ENCODE data around the gene MLST8. TPM values are rescaled to one million over a fixed set of nuclear protein-coding genes. Genes with fewer than 3 reads are reported as not detected.

The MLST8 gene
- total RNA-seq, 4 donors from 2014 or later = 33.1 to 48.8 (median 42.8) TPM

DNA sequence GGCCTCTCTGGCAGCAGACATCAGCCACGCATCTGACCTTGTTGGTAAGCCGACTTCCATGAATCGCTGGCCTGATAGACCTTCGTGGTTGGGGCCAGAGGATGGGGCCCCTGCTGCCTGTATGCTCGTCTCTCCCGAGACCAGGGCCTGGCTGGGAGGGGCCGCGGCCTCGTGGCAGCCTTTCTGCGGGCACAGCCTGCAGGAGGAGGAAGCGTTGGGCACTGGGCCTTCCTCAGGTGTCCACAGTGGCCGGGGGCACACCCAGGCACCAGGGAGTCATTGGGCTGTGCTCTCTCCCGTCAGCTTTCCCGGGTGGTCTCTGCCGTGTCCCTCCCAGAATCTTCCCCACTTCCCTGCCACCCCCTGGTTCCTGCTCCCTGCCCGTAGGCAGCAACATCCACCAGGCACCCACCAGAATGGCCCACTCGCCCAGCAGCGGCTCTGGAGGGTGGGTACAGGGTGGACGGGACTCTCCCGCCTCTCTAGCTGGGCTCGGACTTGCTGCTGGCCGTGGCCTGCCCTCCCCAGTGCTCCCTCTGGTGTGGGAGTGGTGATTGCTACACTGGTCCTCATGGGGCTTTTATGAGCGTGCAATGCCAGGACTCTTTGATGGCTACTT is 24.5 kb downstream of the MLST8 start:
- Histone ChIP-seq H3K27ac (no peak overlapping the region), H3K9me3 (no peaks in the 10 kb centered on the region), H3K4me3 (no peak overlapping the region), H3K36me3 (peaks cover 48 to 81% (median 55%) of the 10 kb centered on the region in 3 donors), H3K4me1 (peaks cover 6 to 47% (median 27%) of the 10 kb centered on the region in 3 donors), H3K27me3 (peaks cover 0 to 9% (median 0%) of the 10 kb centered on the region in 4 donors)
- DNase-seq = no peak
- TF ChIP-seq POLR2A (IDR thresholded peaks at IDR 0.05) = no peak
- TF ChIP-seq, protein P1, sequence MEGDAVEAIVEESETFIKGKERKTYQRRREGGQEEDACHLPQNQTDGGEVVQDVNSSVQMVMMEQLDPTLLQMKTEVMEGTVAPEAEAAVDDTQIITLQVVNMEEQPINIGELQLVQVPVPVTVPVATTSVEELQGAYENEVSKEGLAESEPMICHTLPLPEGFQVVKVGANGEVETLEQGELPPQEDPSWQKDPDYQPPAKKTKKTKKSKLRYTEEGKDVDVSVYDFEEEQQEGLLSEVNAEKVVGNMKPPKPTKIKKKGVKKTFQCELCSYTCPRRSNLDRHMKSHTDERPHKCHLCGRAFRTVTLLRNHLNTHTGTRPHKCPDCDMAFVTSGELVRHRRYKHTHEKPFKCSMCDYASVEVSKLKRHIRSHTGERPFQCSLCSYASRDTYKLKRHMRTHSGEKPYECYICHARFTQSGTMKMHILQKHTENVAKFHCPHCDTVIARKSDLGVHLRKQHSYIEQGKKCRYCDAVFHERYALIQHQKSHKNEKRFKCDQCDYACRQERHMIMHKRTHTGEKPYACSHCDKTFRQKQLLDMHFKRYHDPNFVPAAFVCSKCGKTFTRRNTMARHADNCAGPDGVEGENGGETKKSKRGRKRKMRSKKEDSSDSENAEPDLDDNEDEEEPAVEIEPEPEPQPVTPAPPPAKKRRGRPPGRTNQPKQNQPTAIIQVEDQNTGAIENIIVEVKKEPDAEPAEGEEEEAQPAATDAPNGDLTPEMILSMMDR (IDR thresholded peaks at IDR 0.05) = no peak
- intact Hi-C loops (cut with DNase I) = no loop called here
- WGBS, 2 donors = 89 to 100% methylated on average over 2 to 9 of the region's 23 CpGs

DNA sequence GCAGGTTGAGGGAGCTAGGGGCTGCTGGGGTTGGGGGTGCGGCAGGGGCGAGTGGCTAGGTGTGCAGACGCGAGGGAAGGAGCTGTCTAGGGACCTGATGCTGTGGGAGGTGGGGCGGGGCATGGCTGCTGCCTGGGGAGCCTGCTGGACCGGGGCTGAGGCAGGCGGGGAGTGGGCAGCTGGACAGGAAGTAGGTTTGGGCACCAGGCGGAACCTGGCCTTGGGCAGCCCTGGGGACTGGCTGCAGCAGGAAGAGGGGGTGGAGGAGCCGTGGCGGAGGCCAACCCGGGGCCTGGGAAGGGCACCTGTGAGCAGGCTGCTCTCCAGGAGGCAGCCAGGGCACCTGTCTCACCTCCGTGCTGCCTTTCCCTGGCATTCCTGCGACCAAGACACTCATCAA is 25.1 kb downstream of the MLST8 start:
- Histone ChIP-seq H3K27me3 (peaks cover 0 to 15% (median 0%) of the 10 kb centered on the region in 4 donors), H3K9me3 (no peaks in the 10 kb centered on the region), H3K4me1 (peaks cover under 1 to 40% (median 21%) of the 10 kb centered on the region in 3 donors), H3K36me3 (peaks cover 54 to 87% (median 59%) of the 10 kb centered on the region in 3 donors), H3K4me3 (no peak overlapping the region), H3K27ac (no peak overlapping the region)
- no peak for DNase-seq
- intact Hi-C loops (cut with DNase I) = no loop called here
- TF ChIP-seq, protein P1 (IDR thresholded peaks at IDR 0.05) = no peak
- TF ChIP-seq POLR2A (IDR thresholded peaks at IDR 0.05) = no peak
- whole genome bisulfite sequencing, 2 donors = 88 to 92% methylated on average over 7 to 10 of the region's 13 CpGs

DNA sequence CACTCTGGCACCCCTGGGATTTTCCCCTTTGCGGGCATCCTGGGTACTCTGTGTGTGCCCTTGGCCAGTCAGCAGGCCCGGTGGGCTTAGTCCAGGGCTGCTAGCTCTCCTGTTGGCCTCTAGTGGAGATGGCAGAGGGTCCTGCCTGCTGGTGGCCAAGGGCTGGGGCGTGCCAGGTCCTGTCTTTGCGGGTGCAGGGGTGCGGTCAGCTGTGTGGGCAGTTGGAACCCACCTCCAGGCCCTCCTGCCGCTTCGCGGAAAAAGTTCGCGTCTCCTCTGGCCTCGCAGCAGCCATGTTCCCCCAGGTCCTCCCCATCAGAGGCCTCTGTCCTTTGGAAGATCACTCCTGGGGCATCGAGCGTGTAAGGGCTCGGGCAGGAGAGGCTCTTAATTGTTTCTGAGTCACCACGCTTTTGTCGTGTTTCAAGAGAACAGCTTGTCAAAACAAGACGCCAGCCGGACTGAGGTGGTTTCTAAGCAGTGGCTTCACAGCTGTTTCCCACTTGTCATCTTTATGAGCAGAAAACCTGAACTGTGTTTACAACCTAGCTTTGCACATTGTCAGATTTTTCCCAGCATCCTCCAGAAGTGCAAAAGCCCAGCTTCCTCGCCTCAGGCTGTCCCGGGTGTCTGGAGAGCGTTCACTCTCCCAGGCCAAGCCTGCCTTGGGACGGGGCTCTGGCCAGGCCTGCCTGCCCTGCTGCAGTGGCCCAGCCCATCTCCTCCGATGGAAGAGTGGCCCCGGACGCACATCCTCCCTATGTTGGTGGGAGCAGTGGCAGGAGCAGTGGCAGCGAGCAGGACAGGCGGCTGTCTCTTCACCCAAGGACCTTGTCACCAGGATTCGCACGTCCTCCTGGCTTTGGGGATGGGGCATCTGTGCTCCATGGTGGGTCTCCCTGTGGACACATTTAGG is 26.0 kb downstream of the MLST8 start:
- WGBS, 2 donors = 61% methylated on average over 15 to 16 of the region's 29 CpGs
- no peak for TF ChIP-seq POLR2A (IDR thresholded peaks at IDR 0.05)
- TF ChIP-seq, protein P1 (IDR thresholded peaks at IDR 0.05) = no peak
- peaks cover 4 to 40% (median 15%) of the 10 kb centered on the region in 3 donors for H3K4me1 ChIP-seq
- peaks cover 0 to 24% (median 2%) of the 10 kb centered on the region in 4 donors for H3K27me3 ChIP-seq
- H3K9me3 ChIP-seq = no peaks in the 10 kb centered on the region
- intact Hi-C loops (cut with DNase I) = no loop called here
- H3K4me3 ChIP-seq = no peak overlapping the region
- peaks cover 58 to 95% (median 62%) of the 10 kb centered on the region in 3 donors for H3K36me3 ChIP-seq
- no peak overlapping the region for H3K27ac ChIP-seq
- DNase-seq = no peak

DNA sequence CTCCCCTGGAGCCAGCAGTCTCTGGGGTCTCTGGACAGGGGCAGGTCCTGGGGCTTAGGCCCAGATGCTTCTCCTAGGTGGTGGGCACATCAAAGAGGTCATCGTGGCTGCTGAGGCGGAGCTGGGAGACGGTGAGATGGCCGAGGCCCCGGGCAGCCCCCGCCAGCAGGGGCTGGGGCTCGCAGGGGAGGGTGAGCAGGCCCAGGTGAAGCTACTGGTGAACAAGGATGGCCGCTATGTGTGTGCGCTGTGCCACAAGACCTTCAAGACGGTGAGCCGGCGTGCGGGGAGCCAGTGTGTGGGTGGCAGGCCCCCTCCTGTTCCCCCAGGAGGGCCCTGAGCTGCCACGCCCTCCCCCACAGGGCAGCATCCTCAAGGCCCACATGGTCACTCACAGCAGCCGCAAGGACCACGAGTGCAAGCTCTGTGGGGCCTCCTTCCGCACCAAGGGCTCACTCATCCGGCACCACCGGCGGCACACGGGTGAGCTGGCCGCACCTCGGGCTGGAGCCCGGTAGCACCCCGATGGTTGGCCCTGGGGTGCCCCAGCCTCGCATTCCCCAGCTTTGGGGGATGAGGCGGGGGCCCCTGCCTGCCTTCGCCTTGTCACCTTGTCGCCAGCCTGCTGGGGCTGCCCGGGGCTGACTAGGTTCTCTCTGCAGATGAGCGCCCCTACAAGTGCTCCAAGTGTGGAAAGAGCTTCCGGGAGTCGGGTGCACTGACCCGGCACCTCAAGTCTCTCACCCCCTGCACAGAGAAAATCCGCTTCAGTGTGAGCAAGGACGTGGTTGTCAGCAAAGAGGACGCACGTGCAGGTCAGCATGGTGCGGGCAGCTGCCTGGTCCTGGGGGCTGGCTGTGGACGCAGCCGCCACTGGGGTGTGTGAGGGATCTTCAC is 27.1 kb downstream of the MLST8 start:
- no peak for DNase-seq
- H3K4me1 ChIP-seq = peaks cover 15 to 40% (median 24%) of the 10 kb centered on the region in 3 donors
- H3K27me3 ChIP-seq = peaks cover 6 to 34% (median 12%) of the 10 kb centered on the region in 4 donors
- H3K4me3 ChIP-seq = no peak overlapping the region
- peaks cover 58 to 86% (median 62%) of the 10 kb centered on the region in 3 donors for H3K36me3 ChIP-seq
- 40 to 85% methylated on average over 1 to 14 of the region's 41 CpGs for WGBS, 2 donors
- TF ChIP-seq, protein P1 (IDR thresholded peaks at IDR 0.05) = no peak
- TF ChIP-seq POLR2A (IDR thresholded peaks at IDR 0.05) = no peak
- no peaks in the 10 kb centered on the region for H3K9me3 ChIP-seq
- intact Hi-C loops (cut with DNase I) = no loop called here
- no peak overlapping the region for H3K27ac ChIP-seq
